Stimulated activated CD8-positive, alpha-beta memory T cell treated with anti-CD3 and anti-CD28 coated beads, Interleukin-2, amount 100 ng/mL, for 48 hours (primary cell): ENCODE results near the gene CCND2.
"Not testable (repeated sequence)": the region's sequence is repeated elsewhere in the genome, so short reads cannot be mapped to it uniquely, and the experiment has no call there.

Source experiments
- DNase-seq, 2 donors: peaks; one replicate each; pipeline ENCODE4 v3.0.0-alpha.2; 2020; ENCODE audit warnings: low read depth in 2 of 2

Gene CCND2

GRCh38 chr12:4273652-4274395 lies at the start of gene CCND2:
TSS of gene CCND2 (plus strand) at chr12:4273762. CDS start at chr12:4274041, 279 bp downstream.
- DNase-seq: peak; percentile 72

- no peak for DNase-seq
Measured at GRCh38 chr12:4224206-4224889, 49.2 kb upstream of the CCND2 start.

DNA sequence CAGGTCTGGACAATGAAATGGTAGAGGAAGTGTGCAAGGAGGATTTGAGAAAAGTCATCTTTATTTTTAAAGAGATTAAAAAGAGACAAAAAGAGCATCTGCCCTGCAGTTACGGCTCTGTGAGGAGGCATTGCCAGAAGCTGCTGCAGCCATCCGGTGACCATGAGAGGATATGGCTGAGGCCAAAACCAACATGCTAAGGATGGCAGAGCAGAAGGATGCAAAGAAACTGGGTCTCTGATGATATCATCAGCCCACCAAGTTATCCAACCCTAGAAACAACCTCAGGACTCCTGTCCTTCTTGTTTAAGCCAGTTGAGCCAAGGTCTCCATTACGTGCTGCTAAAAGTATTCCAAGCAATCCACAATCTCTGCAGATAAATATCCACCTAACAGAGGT lies 48.0 kb upstream of the CCND2 start:
- no peak for DNase-seq

DNA sequence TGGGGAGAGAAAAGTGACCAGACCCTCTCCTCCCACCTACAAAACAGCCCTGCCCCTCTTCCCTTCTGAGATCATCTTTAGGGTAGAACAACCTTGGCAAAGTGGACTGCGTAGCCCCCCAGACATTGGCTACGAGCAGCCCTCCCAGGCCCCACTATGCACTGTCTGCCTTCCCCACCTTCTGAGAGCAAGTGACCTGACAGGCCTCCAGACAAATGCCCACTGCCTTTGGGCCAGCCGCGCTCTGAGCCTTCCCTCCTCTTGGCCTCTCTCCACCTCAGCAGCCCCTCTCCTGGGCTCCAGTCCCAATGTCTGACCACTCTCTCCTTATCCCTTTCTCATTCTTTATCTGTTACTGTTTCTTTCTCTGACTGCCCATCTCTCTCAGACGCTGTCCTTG lies 46.5 kb upstream of the CCND2 start:
- no peak for DNase-seq

GRCh38 chr12:4228122-4228580 lies 45.4 kb upstream of the CCND2 start:
- no peak for DNase-seq

- DNase-seq: no peak
Measured at GRCh38 chr12:4230526-4230925, 43.0 kb upstream of the CCND2 start.

- no peak for DNase-seq
Measured at GRCh38 chr12:4238577-4238976, 35.0 kb upstream of the CCND2 start.

DNA sequence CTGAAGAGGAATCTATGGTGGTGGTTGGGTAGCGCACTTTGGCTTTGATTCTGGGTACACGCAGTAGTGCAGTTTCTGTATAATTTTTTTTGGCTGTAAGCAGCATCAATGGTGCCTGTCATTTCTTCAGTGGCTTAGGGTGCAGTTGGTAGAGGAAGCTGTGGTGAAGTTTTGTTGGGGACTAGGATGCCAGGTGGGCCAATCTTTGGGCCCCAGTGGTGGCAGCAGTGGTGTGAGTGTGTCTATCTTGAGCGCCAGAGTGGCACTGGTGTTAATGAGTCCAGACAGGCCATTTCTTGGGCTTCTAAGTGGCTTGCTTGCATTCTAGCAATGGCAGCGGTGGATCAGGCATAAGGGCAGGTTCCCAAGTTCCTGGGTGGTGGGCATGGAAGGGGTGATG lies 33.8 kb upstream of the CCND2 start:
- DNase-seq: no peak

DNA sequence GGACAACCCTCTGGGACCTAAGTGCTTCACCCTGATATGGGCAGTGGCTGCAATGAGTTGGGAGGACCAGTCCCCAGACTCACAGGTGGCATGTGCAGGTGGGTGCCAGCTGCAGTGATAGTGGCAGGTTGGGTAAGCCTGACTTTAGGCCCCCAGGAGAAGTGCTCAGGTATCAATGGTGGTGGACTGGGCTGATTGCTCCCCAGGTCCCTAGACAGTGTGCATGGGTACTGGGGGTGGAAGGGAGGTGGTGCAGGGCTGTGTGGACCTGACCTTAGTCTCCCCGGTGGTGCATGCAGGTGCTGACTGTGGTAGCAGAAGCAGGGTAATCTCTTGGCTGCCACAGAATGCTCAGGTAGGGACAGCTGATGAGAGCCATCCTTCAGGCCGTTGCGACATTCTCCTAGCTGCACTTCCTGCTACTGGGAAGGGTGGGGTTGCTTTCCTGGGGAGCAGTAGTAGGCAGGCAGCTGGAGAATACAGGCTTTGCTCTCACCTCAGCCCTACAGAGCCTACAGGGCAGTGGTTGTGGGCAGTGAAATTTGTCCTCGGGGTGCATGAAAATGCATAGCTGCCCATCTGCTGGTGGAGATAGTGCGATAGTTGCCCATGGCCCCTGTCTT lies 33.3 kb upstream of the CCND2 start:
- no peak for DNase-seq

- DNase-seq: no peak
Measured at GRCh38 chr12:4240981-4241380, 32.6 kb upstream of the CCND2 start.

GRCh38 chr12:4241592-4241991 lies 32.0 kb upstream of the CCND2 start:
- no peak for DNase-seq

DNA sequence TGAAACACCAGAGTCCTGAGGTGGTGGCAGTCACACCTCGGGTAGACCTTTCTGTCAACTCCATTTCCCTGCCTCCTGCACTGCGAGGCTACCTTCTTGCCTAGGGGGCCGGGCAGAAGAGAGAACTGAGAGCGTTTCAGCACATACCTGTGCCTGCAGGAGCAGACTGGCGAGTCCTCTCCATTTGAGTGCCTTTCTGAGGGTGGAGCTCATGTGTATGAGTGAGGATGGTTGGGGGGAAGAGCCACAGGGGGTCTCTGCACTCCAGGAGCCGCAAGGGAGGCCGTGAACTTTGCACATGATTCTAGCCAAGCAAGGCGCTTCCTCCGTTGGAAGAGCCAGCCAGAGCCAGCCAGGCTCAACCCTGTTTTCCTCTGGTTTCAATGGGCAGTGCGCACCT lies 31.0 kb upstream of the CCND2 start:
- DNase-seq: no peak

DNA sequence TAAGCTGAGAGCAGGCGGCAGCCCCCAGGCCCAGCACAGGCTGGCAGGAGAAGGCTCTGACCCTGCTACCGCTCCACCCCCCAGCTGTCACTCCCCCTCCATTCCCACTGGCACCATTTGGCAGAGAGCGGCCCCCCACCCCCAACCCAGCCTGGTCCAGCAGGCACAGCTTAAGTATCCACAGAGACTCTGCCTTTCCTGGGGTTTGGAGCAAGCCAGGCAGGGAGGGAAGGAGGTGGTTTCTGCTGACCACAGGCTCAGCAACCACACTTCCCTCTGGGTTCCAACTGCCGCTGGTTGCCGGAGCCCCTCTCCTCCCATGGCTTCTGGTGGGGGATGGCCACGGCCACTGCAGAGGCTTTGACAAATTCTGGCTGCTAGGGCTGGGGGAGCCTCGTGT lies 30.5 kb upstream of the CCND2 start:
- no peak for DNase-seq

GRCh38 chr12:4243491-4244100 lies 30.0 kb upstream of the CCND2 start:
- DNase-seq: not testable (repeated sequence)

DNA sequence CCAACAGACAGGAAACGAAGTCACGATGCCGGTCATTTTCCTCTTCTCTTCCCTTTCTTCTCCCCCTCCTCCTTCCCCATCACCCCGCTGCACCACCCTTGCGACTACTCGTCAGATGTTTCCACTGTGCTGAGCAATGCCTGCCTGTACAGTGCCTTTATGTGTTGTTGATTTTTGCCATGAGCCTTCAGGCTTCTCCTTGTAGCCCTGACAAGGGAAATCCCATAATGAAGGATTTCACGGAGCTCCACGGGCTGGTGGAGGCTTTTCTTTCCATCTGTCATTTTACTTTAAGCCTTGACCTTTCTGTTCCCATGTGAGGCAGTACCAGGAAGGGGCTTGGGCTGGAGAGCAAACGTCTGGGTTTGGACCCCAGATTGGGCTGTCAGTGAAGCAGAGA lies 28.7 kb upstream of the CCND2 start:
- no peak for DNase-seq

DNA sequence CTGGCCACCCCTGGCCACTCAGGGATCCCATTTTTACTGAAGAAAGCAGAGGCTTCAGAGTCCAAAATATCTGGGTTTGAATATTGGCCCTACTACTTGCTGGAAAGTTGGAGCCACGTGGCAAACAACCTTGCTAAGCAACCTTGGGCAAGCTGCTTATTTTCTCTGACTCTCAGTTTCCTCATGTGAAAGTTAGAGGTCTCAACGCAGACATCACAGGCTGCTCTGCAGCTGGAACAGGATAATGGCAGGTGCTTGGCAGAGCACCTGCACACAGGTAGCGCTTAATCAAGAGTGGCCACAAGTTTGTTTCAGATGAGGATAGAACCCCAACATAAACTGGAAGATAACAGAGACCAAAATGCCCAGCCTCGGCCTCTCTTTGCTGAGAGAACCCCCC lies 28.1 kb upstream of the CCND2 start:
- DNase-seq: no peak

DNA sequence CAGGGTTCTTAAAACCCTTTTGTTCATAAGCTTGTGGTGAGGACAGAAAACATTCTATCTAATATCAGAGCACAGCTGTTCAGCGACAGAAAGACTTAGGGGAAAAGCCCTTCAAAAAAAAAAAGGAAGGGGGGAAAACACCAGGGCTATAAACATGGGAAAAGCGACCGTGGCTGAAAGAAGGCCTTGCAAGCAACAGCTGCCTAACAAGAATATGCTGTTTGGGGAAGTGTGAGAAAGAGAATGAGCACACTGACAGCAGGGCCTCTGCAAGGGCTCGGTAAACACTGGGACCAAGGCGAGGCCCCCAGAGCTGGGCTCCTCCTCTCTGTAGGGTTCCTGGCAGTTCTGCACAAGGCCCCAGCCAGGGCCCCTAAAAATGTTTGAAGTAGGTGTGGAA lies 27.4 kb upstream of the CCND2 start:
- no peak for DNase-seq

DNA sequence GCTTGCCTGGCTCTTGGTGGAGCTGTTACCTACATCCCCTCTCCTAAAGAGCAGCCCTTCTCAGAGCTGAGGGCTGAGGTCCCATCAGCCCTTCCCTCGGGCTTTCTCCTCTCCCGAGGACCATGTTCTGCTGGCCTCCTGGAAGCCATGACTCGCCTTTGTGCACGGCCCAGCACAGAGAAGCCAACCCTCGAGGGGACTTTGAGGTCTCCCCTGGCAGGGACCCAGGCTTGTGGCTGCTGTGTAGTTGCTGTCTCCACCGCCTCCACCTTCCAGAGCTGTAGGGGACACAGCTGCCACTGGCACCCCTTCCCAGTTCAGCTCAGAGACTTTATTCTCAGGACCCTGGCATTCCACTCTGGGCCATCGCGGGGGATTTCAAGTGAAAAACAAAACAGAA lies 22.9 kb upstream of the CCND2 start:
- DNase-seq: no peak

GRCh38 chr12:4251216-4251891 lies 22.2 kb upstream of the CCND2 start:
- DNase-seq: no peak

GRCh38 chr12:4251967-4252366 lies 21.6 kb upstream of the CCND2 start:
- no peak for DNase-seq

DNA sequence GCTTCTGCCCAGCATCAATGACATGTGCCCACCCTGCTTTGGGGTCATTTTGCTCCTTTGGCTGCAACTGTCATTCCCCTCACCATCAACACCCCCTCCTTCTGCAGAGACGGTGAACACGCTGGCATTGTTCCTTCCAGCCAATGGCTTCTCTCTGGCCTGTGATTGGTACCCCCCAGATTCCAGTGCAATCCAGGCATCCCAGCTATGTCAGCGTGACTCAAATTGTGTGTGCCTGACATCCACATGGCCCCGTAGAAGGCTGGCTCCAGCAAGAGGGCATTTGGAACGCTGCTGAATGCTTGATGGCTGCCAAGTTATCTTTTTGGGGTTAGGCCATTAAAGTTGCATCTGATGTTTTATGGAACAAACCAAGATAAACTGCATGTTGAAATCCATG lies 21.0 kb upstream of the CCND2 start:
- DNase-seq: no peak
